Gastrocnemius medialis (tissue), 4 donors: ENCODE results near the gene STRIP1. TPM values are rescaled to one million over a fixed set of nuclear protein-coding genes. Genes with fewer than 3 reads are reported as not detected.

Source experiments
- ATAC-seq, 2 donors: fragments of 150-250 bp; one replicate each; pipeline ENCODE4 v1.9.1; 2016
- DNase-seq, 2 donors: peaks; one replicate each; pipeline ENCODE4 v3.0.0-alpha.2; 2019
- H3K27ac ChIP-seq, 4 donors: fragments of 200-600 bp; sonication (generic); 1 replicate in 1 of 4; 2 replicates in 3 of 4; pipeline ENCODE4 v1.5.1; 2016 to 2018; ENCODE audit warnings: mild to moderate bottlenecking in 2 of 4, moderate library complexity in 1 of 4
- H3K27me3 ChIP-seq, 3 donors: fragments of 200-600 bp; sonication (generic) in 2 of 3; 1 replicate in 1 of 3; 2 replicates in 2 of 3; pipeline versions ENCODE4 v1.5.1 to v1.6.0; 2016 to 2019; ENCODE audit warnings: mild to moderate bottlenecking in 1 of 3, moderate library complexity in 1 of 3
- H3K36me3 ChIP-seq, 2 donors: fragments of 200-600 bp; sonication (generic) in 1 of 2; one replicate each; pipeline ENCODE4 v1.5.1; 2017 to 2018
- H3K4me1 ChIP-seq, 2 donors: fragments of 200-600 bp; sonication (generic) in 1 of 2; one replicate each; pipeline ENCODE4 v1.5.1; 2016 to 2017; ENCODE audit warnings: mild to moderate bottlenecking in 2 of 2
- H3K4me3 ChIP-seq, 4 donors: fragments of 200-600 bp; sonication (generic) in 3 of 4; 1 replicate in 1 of 4; 2 replicates in 3 of 4; pipeline ENCODE4 v1.5.1; 2016 to 2019; ENCODE audit warnings: mild to moderate bottlenecking in 2 of 4
- H3K9me3 ChIP-seq, 3 donors: fragments of 200-600 bp; sonication (generic) in 2 of 3; 1 replicate in 1 of 3; 2 replicates in 2 of 3; pipeline ENCODE4 v1.5.1; 2016 to 2019
- CTCF ChIP-seq, 5 experiments: fragments of 450-650 bp in 3 of 5; fragments of 200-600 bp in 2 of 5; sonication (generic) in 2 of 5; IDR thresholded peaks in 4 of 5; conservative IDR thresholded peaks in 1 of 5; 1 replicate in 4 of 5; 2 replicates in 1 of 5; pipeline ENCODE4 v1.5.1; 2016 to 2019; ENCODE audit warnings: antibody characterized with exemption in 5 of 5, mild to moderate bottlenecking in 3 of 5, moderate library complexity in 3 of 5
- POLR2A ChIP-seq, 2 donors: fragments of 450-650 bp; IDR thresholded peaks; one replicate each; pipeline ENCODE4 v1.6.1; 2017; ENCODE audit warnings: antibody characterized with exemption in 2 of 2, mild to moderate bottlenecking in 2 of 2, moderate library complexity in 2 of 2
- in situ Hi-C, 4 donors: fragments of 200-750 bp; cut with MboI; loops; one replicate each; pipeline versions ENCODE4 v1.15.0 to v1.8.0; 2017; ENCODE audit warnings: low sequenced_read_pairs in 4 of 4
- intact Hi-C: fragments of 100-400 bp; cut with DNase I; formaldehyde crosslinking; loops from one replicate; pipeline ENCODE4 v1.15.1; 2023; ENCODE audit warnings: low total_unique reads
- total RNA-seq, 4 donors: library from RNA; depleted of rRNA; stranded (reverse); fragments of >200 nt; gene quantifications; one replicate each; pipeline versions ENCODE4 v1.1.0 to v1.2.3, GENCODE V29; 2016

STRIP1 gene
- total RNA-seq, 4 donors from 2014 or later, result 17.9 to 31.4 (median 20.7) TPM

GRCh38 chr1:109988349-109988914 lies 46.0 kb upstream of the STRIP1 start:
- peaks cover 71 to 83% of the 10 kb centered on the region in 2 donors for H3K4me1 ChIP-seq

GRCh38 chr1:109989506-109990301 lies 44.7 kb upstream of the STRIP1 start:
- DNase-seq (no peak), ATAC-seq (peak; percentile 23 to 40)
- Histone ChIP-seq H3K9me3 (no peaks in the 10 kb centered on the region), H3K27ac (peak overlapping the region; percentile 92 to 99 (median 96)), H3K36me3 (no peaks in the 10 kb centered on the region), H3K4me3 (peak overlapping the region; percentile 10 to 40 (median 35)), H3K27me3 (no peaks in the 10 kb centered on the region), H3K4me1 (peaks cover 80 to 86% of the 10 kb centered on the region in 2 donors)
- no peak for TF ChIP-seq CTCF (IDR thresholded peaks at IDR 0.05 in 4 of 5, conservative IDR thresholded peaks at IDR 0.05 in 1 of 5)
- intact Hi-C loops (loop anchor here (10.0 kb wide), 1 partner anchor 345 kb away; the partner anchor contains the start of gene RBM15), in situ Hi-C loops (loop anchor here (5.0 to 10.0 kb wide), 9 partner anchors 212 to 447 kb away; partner anchors contain the start of genes GNAI3 (in 2 of the 4) and GSTM2 (in 1 of the 4))

More at GRCh38 chr1:109988349-109988914, 46.0 kb upstream of the STRIP1 start:
- H3K27me3 ChIP-seq, result no peaks in the 10 kb centered on the region
- DNase-seq (no peak), ATAC-seq (no peak)
- TF ChIP-seq CTCF (IDR thresholded peaks at IDR 0.05 in 4 of 5, conservative IDR thresholded peaks at IDR 0.05 in 1 of 5) (no peak), POLR2A (IDR thresholded peaks at IDR 0.05) (no peak)
- peak overlapping the region in 1 of 4 donors; percentile 10 for H3K4me3 ChIP-seq
- intact Hi-C loops (no loop called here), in situ Hi-C loops (loop anchor here (5.0 to 10.0 kb wide), 9 partner anchors 211 to 446 kb away; partner anchors contain the start of genes GNAI3 (in 2 of the 4) and GSTM2 (in 1 of the 4))
- H3K9me3 ChIP-seq, result no peaks in the 10 kb centered on the region
- H3K27ac ChIP-seq, result peak overlapping the region; percentile 92 to 99 (median 96)
- no peaks in the 10 kb centered on the region for H3K36me3 ChIP-seq

GRCh38 chr1:109990302-109990653 lies 44.1 kb upstream of the STRIP1 start:
- Histone ChIP-seq H3K36me3 (no peaks in the 10 kb centered on the region), H3K27me3 (no peaks in the 10 kb centered on the region), H3K4me1 (peaks cover 86 to 92% of the 10 kb centered on the region in 2 donors), H3K27ac (peak overlapping the region; percentile 92 to 99 (median 96)), H3K4me3 (peak overlapping the region; percentile 10 to 40 (median 35)), H3K9me3 (no peaks in the 10 kb centered on the region)
- TF ChIP-seq POLR2A (IDR thresholded peaks at IDR 0.05), result peak; percentile 61 to 82
- TF ChIP-seq CTCF (IDR thresholded peaks at IDR 0.05 in 4 of 5, conservative IDR thresholded peaks at IDR 0.05 in 1 of 5), result no peak
- no peak for DNase-seq
- peak; percentile 87 for ATAC-seq
- in situ Hi-C loops (no loop called here), intact Hi-C loops (loop anchor here (10.0 kb wide), 1 partner anchor 345 kb away; the partner anchor contains the start of gene RBM15)

GRCh38 chr1:109991400-109991925 lies 43.0 kb upstream of the STRIP1 start:
- TF ChIP-seq CTCF (IDR thresholded peaks at IDR 0.05 in 4 of 5, conservative IDR thresholded peaks at IDR 0.05 in 1 of 5), result no peak
- no peak for TF ChIP-seq POLR2A (IDR thresholded peaks at IDR 0.05)
- peak overlapping the region; percentile 92 to 99 (median 96) for H3K27ac ChIP-seq
- in situ Hi-C loops, result no loop called here

More at GRCh38 chr1:109991400-109991925, 43.0 kb upstream of the STRIP1 start:
- H3K4me1 ChIP-seq, result peaks cover 89 to 92% of the 10 kb centered on the region in 2 donors
- H3K4me3 ChIP-seq, result peak overlapping the region in 1 of 4 donors; percentile 8
- H3K36me3 ChIP-seq, result no peaks in the 10 kb centered on the region
- DNase-seq, result no peak
- no peaks in the 10 kb centered on the region for H3K9me3 ChIP-seq
- H3K27me3 ChIP-seq, result no peaks in the 10 kb centered on the region
- intact Hi-C loops, result loop anchor here (10.0 kb wide), 1 partner anchor 343 kb away; the partner anchor contains the start of gene RBM15
- no peak for ATAC-seq
